Right ventricle myocardium inferior (tissue), 1 donor: ENCODE data around the gene FAM241A. TPM values are rescaled to one million over a fixed set of nuclear protein-coding genes. Genes with fewer than 3 reads are reported as not detected.
"Not testable (repeated sequence)": the region's sequence is repeated elsewhere in the genome, so short reads cannot be mapped to it uniquely, and the experiment has no call there.

Experiments used
- ATAC-seq: fragments of 200-7000 bp; cut with Tn5 transposase; one replicate; pipeline ENCODE4 v1.9.1; 2020; ENCODE audit warnings: mild to moderate bottlenecking, moderate library complexity
- DNase-seq: peaks from one replicate; pipeline ENCODE4 v3.0.0; 2021; ENCODE audit errors: missing footprints
- intact Hi-C: fragments of 100-400 bp; cut with DNase I; formaldehyde crosslinking; loops from one replicate; pipeline ENCODE4 v1.11.0; 2022
- total RNA-seq: library from RNA; stranded (reverse); fragmentation: NEBNext Ultra II Directional; extraction: Animal tissue kit (Norgen Biotek cat#: 25700); gene quantifications from one replicate; pipeline ENCODE4 v1.2.1, GENCODE V29; 2021
- donor health status: DM: no; HTN: yes; CAD: no; lungs with severe emphysema.

Gene FAM241A
- total RNA-seq, 1 donor from 2014 or later = 8.8 TPM

DNA sequence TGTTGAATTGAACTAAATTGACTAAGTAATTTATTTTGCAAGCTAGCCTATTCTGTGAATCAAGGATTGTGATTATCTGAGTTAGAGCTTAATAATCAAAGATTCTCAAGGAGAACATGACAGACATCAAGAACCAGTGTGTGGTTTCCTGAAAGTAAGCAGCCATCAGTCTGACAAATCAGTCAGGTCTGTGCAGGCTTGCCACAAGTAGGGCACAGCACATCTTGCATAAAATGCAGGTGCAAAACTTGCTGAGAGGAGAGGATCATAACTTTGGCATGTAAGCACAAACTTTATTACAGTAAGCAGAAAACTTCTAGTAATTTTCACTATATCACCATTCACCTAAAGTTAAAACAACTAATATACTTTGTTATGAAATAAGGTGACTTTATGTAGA is 22.5 kb downstream of the FAM241A start:
- intact Hi-C loops = no loop called here
- ATAC-seq = no peak
- no peak for DNase-seq

- intact Hi-C loops = no loop called here
- no peak for ATAC-seq
- peak; percentile 59 for DNase-seq
Observed at GRCh38 chr4:112168719-112169500, 23.7 kb downstream of the FAM241A start.

DNA sequence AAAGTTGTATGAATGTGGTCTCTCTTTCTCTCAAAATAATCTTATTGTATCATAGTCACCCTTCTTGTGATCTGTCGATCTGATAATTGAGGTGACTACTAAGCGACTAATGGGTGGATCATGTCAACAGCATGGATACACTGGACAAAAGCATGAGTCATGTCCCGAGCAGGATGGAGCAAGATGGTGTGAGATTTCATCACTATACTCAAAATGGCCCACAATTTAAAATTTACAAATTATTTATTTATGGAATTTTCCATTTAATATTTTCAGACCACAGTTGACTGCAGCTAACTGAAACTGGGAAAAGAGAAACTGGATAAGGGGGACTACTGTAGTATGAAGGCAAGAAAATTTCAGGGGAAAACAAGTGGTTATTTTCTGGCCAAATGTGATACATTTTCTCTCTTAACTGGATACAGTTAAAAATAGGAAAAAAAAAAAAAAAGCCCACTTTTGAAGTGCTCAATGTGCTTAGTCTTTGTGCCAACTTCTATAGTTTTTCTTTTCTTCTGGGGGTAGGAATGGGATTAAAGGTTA is 25.3 kb downstream of the FAM241A start:
- intact Hi-C loops = no loop called here
- DNase-seq = no peak
- no peak for ATAC-seq

GRCh38 chr4:112171051-112171763 is 26.0 kb downstream of the FAM241A start:
- DNase-seq, ATAC-seq, intact Hi-C loops: not testable (repeated sequence)

DNA sequence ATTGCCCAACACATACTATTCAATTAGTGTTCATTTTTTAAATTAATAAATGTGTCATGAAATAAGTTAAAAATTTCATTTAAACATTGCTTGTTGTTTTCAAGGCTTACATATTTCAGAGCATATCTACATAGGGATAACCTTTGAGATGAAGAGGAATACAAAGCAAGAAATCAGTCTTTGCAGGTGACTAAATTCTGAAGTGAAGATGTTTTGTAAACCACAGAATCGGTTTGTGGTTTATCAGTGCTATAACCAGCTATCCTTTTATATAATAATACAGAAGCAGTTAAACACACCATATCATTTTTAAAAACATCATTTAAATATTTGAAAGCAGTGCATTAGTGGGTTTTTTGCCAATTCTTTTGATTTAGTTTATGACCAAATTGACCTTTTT is 26.9 kb downstream of the FAM241A start:
- DNase-seq (no peak), ATAC-seq (no peak)
- intact Hi-C loops = no loop called here

DNA sequence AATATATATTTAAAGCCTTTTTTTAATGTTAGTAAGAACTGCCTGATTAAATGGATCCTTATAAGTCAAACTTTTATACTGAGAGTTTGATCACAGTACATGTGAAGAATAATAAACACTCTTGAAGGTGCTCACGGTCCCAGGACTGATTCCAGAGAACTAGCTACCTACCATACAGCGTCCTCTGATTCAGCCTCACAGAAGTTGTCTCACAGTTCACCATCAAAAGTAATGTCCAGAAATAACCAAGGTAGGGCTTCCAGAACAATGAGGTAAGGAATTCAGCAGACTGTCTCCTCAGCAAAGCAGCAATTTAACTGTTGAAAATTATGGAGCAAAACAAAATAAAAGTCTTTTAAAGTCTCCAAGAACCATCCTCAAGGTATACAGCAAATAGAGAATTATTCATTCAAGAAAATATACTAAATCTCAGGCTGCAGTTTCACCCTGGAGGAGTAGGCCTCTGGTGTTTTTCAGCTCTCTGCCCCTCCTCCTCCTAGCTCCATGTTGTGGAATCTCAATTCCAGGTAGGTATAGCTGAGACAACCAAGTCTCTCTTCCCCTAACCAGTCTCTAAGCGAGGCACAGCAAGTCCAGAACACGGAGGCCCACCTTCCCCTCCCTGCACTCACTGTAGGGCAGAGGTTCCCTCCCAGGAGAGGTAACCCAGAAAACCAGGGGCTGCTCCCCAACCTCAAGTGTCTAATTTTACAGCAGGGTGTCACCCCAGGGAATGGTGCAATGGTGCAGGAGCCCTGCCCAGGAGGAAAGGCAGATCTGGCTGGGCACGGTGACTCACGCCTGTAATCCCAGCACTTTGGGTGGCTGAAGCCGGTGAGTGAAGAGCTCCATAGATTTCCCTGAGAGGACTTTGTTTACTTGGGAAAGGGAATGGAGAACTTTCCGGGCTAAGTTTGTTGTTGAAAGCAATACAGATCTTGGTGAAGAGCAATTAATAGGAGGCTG is 28.6 kb downstream of the FAM241A start:
- ATAC-seq (no peak), DNase-seq (no peak)
- intact Hi-C loops = no loop called here

- intact Hi-C loops = no loop called here
- no peak for DNase-seq
- no peak for ATAC-seq
Observed at GRCh38 chr4:112175840-112176239, 30.6 kb downstream of the FAM241A start.

GRCh38 chr4:112176596-112176995 is 31.3 kb downstream of the FAM241A start:
- DNase-seq (no peak), ATAC-seq (no peak)
- intact Hi-C loops = no loop called here

DNA sequence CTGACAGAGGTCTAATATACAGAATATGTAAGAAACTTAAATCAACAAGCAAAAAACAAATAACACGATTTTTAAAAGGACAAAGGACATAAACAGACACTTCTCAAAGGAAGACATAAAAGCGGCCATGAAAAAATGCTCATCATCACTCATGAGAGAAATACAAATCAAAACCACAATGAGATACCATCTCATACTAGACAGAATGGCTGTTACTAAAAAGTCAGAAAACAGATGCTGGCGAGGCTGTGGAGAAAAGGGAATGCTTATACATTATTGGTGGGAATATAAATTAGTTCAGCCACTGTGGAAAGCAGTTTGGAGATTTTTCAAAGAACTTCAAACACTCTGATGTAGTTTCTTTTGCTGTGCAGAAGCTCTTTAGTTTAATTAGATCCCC is 33.5 kb downstream of the FAM241A start:
- ATAC-seq, intact Hi-C loops, DNase-seq: not testable (repeated sequence)

DNA sequence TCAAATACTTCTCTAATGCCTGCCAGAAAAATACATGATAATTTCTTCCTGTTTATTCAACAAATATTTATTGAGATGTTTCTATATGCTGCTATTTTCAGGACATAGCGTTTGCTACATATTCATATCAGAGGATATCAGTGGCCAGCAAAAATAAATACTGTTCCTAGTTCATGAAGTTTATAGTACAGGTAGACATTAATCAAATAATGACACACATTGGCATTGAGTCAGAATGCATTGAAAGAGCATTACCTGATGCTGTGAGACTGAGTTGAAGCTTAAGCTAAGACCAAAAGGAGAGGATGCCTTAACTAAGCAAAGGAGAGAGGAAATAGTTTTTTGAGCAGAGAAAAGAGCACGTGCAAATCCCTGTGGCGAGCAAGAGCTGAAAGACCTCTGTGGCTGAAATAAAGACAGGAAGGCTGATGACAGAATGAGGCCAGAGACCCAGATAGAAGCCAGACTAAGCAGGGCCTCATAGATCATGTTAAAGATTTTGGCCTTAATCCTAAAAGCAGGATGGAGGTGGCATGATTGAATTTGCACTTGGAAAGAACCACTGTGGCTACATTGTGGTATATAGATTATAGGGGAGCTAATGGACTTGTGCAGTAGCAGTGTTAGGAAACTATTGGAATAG is 36.2 kb downstream of the FAM241A start:
- no peak for DNase-seq
- intact Hi-C loops = no loop called here

GRCh38 chr4:112182604-112183003 is 37.4 kb downstream of the FAM241A start:
- DNase-seq (no peak), ATAC-seq (no peak)
- intact Hi-C loops = no loop called here

More for the DNA sequence above, 36.2 kb downstream of the FAM241A start:
- ATAC-seq = no peak

DNA sequence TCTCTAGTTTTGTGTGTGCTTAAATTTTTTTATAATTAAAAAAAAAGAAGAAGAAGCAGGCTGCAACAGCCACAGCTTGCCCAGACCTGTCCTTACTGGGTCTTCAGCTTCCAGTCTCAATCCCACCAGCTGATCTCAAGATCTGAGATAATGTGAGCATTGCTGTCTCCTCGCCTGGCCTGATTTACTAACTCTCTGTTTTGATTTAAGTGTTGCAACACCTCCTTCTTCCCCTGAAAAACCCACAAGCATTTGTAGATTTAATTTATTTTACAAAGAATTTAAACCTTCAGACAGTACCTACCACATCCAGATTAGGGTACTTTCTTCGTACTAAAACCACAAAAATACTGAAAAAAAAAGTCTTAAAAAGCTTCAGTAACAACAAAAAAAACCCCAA is 38.0 kb downstream of the FAM241A start:
- DNase-seq (no peak), ATAC-seq (no peak)
- intact Hi-C loops = no loop called here

DNA sequence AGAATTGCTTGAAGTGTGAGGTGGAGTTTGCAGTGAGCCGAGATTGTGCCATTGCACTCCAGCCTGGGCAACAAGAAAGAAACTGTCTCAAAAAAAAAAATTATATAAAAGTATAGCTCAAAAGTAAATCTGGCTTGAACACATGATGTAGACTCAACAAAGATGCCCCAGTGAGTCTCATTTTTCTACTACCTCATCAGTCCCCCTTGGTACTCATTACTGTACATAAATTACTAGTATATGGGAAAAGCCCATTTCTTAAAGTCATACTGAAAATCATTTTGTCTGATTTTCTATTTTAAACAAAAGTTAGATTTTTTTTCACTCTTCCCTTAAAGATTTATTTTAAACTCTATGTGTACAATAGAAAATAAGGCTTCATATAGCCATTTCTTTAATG is 39.2 kb downstream of the FAM241A start:
- intact Hi-C loops = no loop called here
- DNase-seq (no peak), ATAC-seq (no peak)

DNA sequence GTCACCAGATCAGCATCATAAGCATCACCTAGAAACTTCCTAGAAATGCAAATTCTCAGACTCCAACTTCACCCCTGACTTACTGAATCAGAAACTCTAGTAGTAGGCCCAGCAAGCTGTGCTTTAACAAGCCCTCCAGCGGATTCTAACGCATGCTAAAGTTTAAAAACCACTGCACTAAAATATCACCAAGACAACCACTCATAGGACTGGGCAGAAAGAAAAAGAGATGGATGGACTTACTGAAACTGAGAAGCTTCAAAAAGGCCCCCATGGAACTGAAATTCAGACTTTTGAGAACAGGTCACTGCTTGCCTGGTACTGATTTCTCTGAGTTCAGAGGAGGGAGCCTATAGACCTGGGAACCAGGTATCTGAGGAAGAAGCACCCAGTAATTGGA is 40.1 kb downstream of the FAM241A start:
- intact Hi-C loops = loop anchor here (5.0 kb wide), 1 partner anchor 38 kb away; the partner anchor contains the start of gene FAM241A
- ATAC-seq (no peak), DNase-seq (no peak)

DNA sequence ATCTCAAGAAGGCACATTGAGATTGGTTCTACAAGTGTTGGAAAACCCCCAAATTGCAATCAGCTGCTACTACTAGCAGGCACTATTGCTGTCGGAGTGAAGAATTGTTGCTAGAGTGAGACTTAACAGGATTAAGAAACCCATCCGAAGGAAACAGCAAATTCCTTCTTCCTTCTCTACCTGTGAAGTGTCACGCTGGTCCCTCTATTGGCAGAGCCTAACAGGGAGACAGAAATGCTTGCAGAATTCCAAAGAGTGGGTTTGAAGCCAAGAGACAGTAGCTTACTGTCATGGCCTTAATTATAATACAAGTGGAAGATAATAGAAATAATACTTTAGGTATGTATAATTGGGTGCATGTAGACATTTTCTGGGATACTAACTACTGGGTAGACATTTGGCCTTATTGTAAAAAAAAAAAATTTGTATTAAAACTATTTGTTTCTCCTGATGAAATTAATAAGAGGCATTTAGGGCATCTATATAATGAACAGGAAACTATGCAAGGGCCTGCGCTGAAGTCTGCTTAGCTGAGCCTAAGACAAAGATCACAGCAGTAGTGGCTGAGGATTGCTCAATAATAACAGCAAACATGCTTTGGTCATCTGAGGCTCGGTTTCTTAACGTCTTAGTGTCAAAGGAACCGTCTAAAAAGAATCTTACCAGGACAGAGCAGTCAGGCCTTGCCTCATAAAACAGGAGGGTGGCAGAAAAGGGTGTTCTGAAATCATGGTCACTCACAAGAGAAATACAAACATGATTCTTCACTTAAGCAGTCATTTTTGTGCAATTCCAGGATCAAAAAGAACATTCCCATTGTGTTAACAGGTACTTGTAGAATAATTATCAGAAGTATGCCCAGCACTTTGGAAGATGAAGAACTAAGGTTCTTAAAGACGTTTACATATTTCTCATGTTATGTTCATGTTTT is 40.8 kb downstream of the FAM241A start:
- ATAC-seq = no peak

GRCh38 chr4:112189754-112190153 is 44.5 kb downstream of the FAM241A start:
- no peak for DNase-seq
- intact Hi-C loops = loop anchor here (5.0 kb wide), 1 partner anchor 42 kb away; the partner anchor contains the start of gene FAM241A
- no peak for ATAC-seq

More for the DNA sequence above, 40.8 kb downstream of the FAM241A start:
- intact Hi-C loops = loop anchor here (5.0 kb wide), 1 partner anchor 39 kb away; the partner anchor contains the start of gene FAM241A
- no peak for DNase-seq

DNA sequence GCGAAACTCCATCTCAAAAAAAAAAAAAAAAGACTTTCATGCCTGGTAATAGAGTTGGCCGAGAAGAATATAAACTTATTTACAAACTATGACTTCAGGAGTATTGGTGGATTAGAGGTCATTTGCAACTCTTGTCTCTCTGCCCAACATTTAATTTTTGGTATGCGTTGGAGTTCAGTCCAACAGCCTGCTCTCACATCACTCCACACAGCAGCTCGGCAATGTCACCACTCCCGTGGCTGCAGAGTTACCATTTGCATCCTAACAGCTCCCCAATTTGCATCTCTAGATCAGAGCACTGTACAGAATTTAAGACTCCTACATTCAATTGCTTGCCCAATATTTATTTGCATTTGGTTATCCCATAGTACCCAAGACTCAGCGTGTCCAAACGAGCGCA is 45.4 kb downstream of the FAM241A start:
- ATAC-seq (peak; percentile 39), DNase-seq (no peak)
- intact Hi-C loops = no loop called here
